SK-N-SH treated with all-trans-retinoic acid at 6 μM for 48 hours (cell line): Measurements from ENCODE around the gene CAPG.

Experiments used
- ATAC-seq: fragments of 200-7000 bp; cut with Tn5 transposase; 3 replicates; pipeline ENCODE4 v1.9.1; 2020; ENCODE audit warnings: mild to moderate bottlenecking, moderate library complexity
- BACH2 ChIP-seq: fragments of 250-450 bp; sonication (Bioruptor Pico); IDR thresholded peaks from 2 replicates; pipeline ENCODE4 v1.9.0; 2021; ENCODE audit warnings: mild to moderate bottlenecking, borderline replicate concordance
- CREB5 ChIP-seq: fragments of 250-450 bp; sonication (Bioruptor Pico); IDR thresholded peaks from 2 replicates; pipeline ENCODE4 v1.5.1; 2020; ENCODE audit warnings: low read depth, mild to moderate bottlenecking, moderate library complexity
- CSDC2 ChIP-seq: fragments of 250-450 bp; sonication (Bioruptor Pico); IDR thresholded peaks from 2 replicates; pipeline ENCODE4 v1.5.0; 2020; ENCODE audit warnings: mild to moderate bottlenecking, moderate library complexity
- ESRRG ChIP-seq: fragments of 250-450 bp; sonication (Bioruptor Pico); IDR thresholded peaks from 2 replicates; pipeline ENCODE4 v1.6.1; 2021; ENCODE audit warnings: mild to moderate bottlenecking
- ISL1 ChIP-seq: fragments of 250-450 bp; sonication (Bioruptor Pico); IDR thresholded peaks from 2 replicates; pipeline ENCODE4 v2.1.2; 2022; ENCODE audit warnings: mild to moderate bottlenecking, moderate library complexity
- OSR1 ChIP-seq: fragments of 250-450 bp; sonication (Bioruptor Pico); IDR thresholded peaks from 2 replicates; pipeline ENCODE4 v1.8.0; 2022; ENCODE audit warnings: moderate library complexity, mild to moderate bottlenecking, inconsistent platforms
- PATZ1 ChIP-seq: fragments of 250-450 bp; sonication (Bioruptor Pico); IDR thresholded peaks from 2 replicates; pipeline ENCODE4 v1.8.0; 2020; ENCODE audit warnings: mild to moderate bottlenecking, moderate library complexity, borderline replicate concordance
- PPARA ChIP-seq: fragments of 250-450 bp; sonication (Bioruptor Pico); IDR thresholded peaks from 2 replicates; pipeline ENCODE4 v1.5.0; 2020; ENCODE audit warnings: mild to moderate bottlenecking, borderline replicate concordance
- RARB ChIP-seq: fragments of 250-450 bp; sonication (Bioruptor Pico); IDR thresholded peaks from 2 replicates; pipeline ENCODE4 v1.8.0; 2021; ENCODE audit warnings: mild to moderate bottlenecking, moderate library complexity
- SNAI2 ChIP-seq: fragments of 250-450 bp; sonication (Bioruptor Pico); IDR thresholded peaks from 2 replicates; pipeline ENCODE4 v1.5.0; 2020; ENCODE audit warnings: mild to moderate bottlenecking, moderate library complexity
- TCF4 ChIP-seq: fragments of 250-450 bp; sonication (Bioruptor Pico); IDR thresholded peaks from 2 replicates; pipeline ENCODE4 v1.8.0; 2021; ENCODE audit warnings: mild to moderate bottlenecking, moderate library complexity, borderline replicate concordance
- TOX ChIP-seq: fragments of 250-450 bp; sonication (Bioruptor Pico); IDR thresholded peaks from 2 replicates; pipeline ENCODE4 v1.8.0; 2021; ENCODE audit warnings: mild to moderate bottlenecking, moderate library complexity, borderline replicate concordance
- TSHZ2 ChIP-seq: fragments of 250-450 bp; sonication (Bioruptor Pico); IDR thresholded peaks from 2 replicates; pipeline ENCODE4 v1.5.0; 2020; ENCODE audit warnings: mild to moderate bottlenecking, moderate library complexity
- ZC3H10 ChIP-seq: fragments of 250-450 bp; sonication (Bioruptor Pico); IDR thresholded peaks from 2 replicates; pipeline ENCODE4 v1.5.1; 2021; ENCODE audit warnings: mild to moderate bottlenecking, moderate library complexity
- ZFP3 ChIP-seq: fragments of 250-450 bp; sonication (Bioruptor Pico); IDR thresholded peaks from 2 replicates; pipeline ENCODE4 v1.5.0; 2020; ENCODE audit warnings: mild to moderate bottlenecking, moderate library complexity
- ZFP30 ChIP-seq: fragments of 450-650 bp; formaldehyde crosslinking; IDR thresholded peaks from 2 replicates; pipeline ENCODE4 v1.5.0; 2022; ENCODE audit warnings: mild to moderate bottlenecking, moderate library complexity
- ZNF565 ChIP-seq: fragments of 450-650 bp; formaldehyde crosslinking; conservative IDR thresholded peaks from 2 replicates; pipeline ENCODE4 v1.5.0; 2020; ENCODE audit warnings: low read depth, mild to moderate bottlenecking, moderate library complexity
- ZNF70 ChIP-seq: fragments of 450-650 bp; formaldehyde crosslinking; IDR thresholded peaks from 2 replicates; pipeline ENCODE4 v1.5.0; 2020; ENCODE audit warnings: mild to moderate bottlenecking, moderate library complexity
- ZNF8 ChIP-seq: fragments of 450-650 bp; formaldehyde crosslinking; IDR thresholded peaks from 2 replicates; pipeline ENCODE4 v1.5.0; 2020; ENCODE audit warnings: mild to moderate bottlenecking, moderate library complexity
- TF ChIP-seq, protein P1 (sequence below): fragments of 250-450 bp; sonication (Bioruptor Pico); IDR thresholded peaks from 2 replicates; pipeline ENCODE4 v1.5.1; 2021; ENCODE audit warnings: mild to moderate bottlenecking, moderate library complexity
- TF ChIP-seq, protein P2 (sequence below): fragments of 250-450 bp; sonication (Bioruptor Pico); IDR thresholded peaks from 2 replicates; pipeline ENCODE4 v1.8.0; 2021; ENCODE audit warnings: low read depth, mild to moderate bottlenecking, moderate library complexity, borderline replicate concordance

Gene CAPG

GRCh38 chr2:85446296-85447221 lies 36.4 kb upstream of the CAPG start:
- ATAC-seq = no peak
- no peak for TF ChIP-seq OSR1 (CRISPR knock-in tag)
- TF ChIP-seq CSDC2 = no peak
- TF ChIP-seq ZFP3 (CRISPR knock-in tag) = no peak
- no peak for TF ChIP-seq SNAI2
- no peak for TF ChIP-seq ZNF70 (CRISPR knock-in tag)
- TF ChIP-seq ZNF8 (CRISPR knock-in tag) = no peak

DNA sequence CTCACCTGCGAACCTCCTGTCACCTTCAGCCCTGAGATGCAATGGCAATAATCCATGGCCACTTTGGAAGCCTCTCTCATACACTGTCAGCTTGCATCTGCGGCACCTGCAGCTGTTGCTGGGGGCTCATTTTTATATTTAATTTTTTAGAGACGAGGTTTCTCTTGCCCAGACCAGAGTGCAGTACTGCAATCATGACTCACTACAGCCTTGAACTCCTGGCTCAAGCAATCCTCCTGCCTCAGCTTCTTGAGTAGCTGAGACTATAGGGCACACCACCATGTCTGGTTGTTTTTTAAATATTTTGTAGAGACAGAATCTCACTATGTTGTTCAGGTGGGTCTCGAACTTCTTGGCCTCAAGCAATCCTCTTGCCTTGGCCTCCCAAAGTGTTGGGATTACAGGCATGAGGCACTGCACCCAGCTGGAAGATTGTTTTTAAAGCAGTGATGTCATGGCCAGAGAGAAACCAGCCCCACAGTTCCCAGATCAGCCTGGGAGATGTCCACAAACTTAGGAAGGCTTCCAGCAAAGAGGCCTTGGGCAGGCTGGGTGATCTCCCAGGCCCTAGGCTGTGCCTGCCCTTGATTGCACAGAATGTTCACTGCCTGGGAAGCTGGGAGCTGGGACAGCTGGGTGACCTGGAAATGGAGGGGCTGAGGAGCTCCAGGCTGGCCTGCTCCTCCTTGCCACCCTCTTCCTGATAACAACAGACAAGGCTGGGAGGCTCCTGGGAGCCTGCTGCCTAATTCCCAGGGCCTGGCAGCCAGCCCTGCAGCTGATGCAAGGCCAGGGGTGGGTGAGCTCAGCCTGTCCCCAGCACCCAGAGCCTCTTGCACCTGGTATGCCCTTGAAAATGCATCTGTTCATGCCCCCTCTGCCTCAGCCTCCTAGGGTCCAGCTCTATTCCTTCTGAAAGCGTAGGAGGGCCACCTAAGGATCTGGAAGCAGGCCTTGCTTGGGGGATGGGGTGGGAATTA lies 35.4 kb upstream of the CAPG start:
- ATAC-seq = peak; percentile 61
- TF ChIP-seq TCF4 (CRISPR knock-in tag) (peak; percentile 35; the same call in 1 of the 2 replicates), ZNF70 (CRISPR knock-in tag) (no peak), ZNF8 (CRISPR knock-in tag) (peak; percentile 78)

DNA sequence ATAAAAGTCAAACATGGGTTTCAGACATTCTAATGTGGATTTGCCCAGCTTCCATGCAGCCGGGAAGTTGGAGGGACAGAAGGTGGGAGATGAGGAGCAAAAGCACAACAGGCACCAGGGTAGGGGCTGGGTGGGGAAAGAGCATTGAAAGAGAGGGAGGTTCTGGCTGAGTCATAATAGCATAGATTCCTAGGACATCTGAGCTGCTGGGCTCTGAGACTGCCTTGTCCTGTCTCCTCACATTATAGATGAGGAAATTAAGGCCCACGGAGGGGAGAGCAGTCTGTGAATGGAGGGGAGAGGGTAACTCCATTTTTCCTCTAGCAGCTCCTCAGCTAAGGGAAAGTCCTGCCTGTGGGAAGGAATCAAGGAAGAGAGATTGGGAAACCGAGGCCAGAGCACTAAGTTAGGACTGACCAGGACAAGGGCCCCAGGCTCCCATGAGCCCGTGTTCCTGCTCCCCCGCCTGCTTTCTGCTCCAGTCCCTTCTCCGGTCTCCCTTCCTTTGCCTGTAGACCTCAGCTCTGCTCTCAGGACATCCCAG lies 34.5 kb upstream of the CAPG start:
- TF ChIP-seq TOX (CRISPR knock-in tag) = no peak
- TF ChIP-seq ZFP30 = no peak
- TF ChIP-seq TCF4 (CRISPR knock-in tag) = no peak
- TF ChIP-seq ZNF8 (CRISPR knock-in tag) = no peak
- no peak for TF ChIP-seq CREB5 (CRISPR knock-in tag)
- TF ChIP-seq ZC3H10 (CRISPR knock-in tag) = no peak
- TF ChIP-seq ESRRG (CRISPR knock-in tag) = no peak
- TF ChIP-seq BACH2 (CRISPR knock-in tag) = no peak
- TF ChIP-seq TSHZ2 (CRISPR knock-in tag) = no peak
- no peak for TF ChIP-seq OSR1 (CRISPR knock-in tag)
- TF ChIP-seq, protein P1, sequence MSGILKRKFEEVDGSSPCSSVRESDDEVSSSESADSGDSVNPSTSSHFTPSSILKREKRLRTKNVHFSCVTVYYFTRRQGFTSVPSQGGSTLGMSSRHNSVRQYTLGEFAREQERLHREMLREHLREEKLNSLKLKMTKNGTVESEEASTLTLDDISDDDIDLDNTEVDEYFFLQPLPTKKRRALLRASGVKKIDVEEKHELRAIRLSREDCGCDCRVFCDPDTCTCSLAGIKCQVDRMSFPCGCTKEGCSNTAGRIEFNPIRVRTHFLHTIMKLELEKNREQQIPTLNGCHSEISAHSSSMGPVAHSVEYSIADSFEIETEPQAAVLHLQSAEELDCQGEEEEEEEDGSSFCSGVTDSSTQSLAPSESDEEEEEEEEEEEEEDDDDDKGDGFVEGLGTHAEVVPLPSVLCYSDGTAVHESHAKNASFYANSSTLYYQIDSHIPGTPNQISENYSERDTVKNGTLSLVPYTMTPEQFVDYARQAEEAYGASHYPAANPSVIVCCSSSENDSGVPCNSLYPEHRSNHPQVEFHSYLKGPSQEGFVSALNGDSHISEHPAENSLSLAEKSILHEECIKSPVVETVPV (CRISPR knock-in tag) = no peak
- TF ChIP-seq CSDC2 = no peak
- no peak for TF ChIP-seq ZNF565 (CRISPR knock-in tag)
- no peak for TF ChIP-seq RARB
- TF ChIP-seq SNAI2 = no peak
- no peak for TF ChIP-seq PPARA (CRISPR knock-in tag)
- no peak for TF ChIP-seq ISL1 (CRISPR knock-in tag)
- TF ChIP-seq ZFP3 (CRISPR knock-in tag) = no peak
- ATAC-seq = peak; percentile 93

DNA sequence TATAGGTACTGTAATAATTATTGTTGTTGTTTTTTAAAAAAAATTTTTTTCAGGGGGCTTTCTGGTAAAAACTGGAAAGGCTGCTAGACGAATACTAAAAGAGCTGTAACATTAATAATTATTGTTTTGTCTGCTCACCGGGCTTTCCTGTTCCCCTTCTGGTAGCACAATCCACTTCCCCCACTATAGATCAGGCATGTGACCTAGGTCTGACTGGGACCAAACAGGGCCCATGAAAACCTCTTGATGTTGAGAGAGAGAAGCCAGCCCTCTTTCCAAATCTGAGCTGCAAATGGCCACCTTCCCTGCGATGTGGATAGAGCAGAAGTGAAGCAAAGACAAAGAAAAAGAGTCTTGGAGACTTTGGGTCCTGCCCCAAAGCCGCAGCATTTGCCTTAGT lies 31.7 kb upstream of the CAPG start:
- TF ChIP-seq, protein P2, sequence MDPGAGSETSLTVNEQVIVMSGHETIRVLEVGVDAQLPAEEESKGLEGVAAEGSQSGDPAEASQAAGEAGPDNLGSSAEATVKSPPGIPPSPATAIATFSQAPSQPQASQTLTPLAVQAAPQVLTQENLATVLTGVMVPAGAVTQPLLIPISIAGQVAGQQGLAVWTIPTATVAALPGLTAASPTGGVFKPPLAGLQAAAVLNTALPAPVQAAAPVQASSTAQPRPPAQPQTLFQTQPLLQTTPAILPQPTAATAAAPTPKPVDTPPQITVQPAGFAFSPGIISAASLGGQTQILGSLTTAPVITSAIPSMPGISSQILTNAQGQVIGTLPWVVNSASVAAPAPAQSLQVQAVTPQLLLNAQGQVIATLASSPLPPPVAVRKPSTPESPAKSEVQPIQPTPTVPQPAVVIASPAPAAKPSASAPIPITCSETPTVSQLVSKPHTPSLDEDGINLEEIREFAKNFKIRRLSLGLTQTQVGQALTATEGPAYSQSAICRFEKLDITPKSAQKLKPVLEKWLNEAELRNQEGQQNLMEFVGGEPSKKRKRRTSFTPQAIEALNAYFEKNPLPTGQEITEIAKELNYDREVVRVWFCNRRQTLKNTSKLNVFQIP (CRISPR knock-in tag) = no peak
- TF ChIP-seq PATZ1 (CRISPR knock-in tag) (no peak), ZC3H10 (CRISPR knock-in tag) (no peak), OSR1 (CRISPR knock-in tag) (no peak), ZFP3 (CRISPR knock-in tag) (no peak), ZNF70 (CRISPR knock-in tag) (no peak), SNAI2 (no peak)
- TF ChIP-seq, protein P1 (CRISPR knock-in tag) = no peak

More for the DNA sequence above, 31.7 kb upstream of the CAPG start:
- no peak for ATAC-seq
